ENCODE results near the gene LAMA2. TPM values are rescaled to one million over a fixed set of nuclear protein-coding genes. Genes with fewer than 3 reads are reported as not detected.

LAMA2 gene
- total RNA-seq, 5 donors from 2014 or later (not counting 1 experiment from before 2014, with no cell fraction given) = 0.30 to 0.62 (median 0.45) TPM

GRCh38 chr6:129175066-129175465 is 292.1 kb downstream of the LAMA2 start:
- H3K4me3 ChIP-seq (ENCODE audit: control insufficient read depth in 1 of 2, extremely low read depth in 1 of 2, low read length in 1 of 2) = no peak overlapping the region
- Mint-ChIP-seq H3K27ac (no peak overlapping the region), H3K4me1 (no peaks in the 10 kb centered on the region), H3K36me3 (no peaks in the 10 kb centered on the region), H3K9me3 (peaks cover 0 to 4% (median 0%) of the 10 kb centered on the region in 3 donors), H3K27me3 (peaks cover 10 to 25% of the 10 kb centered on the region in 2 donors), H3K4me3 (no peak overlapping the region)
- no peaks in the 10 kb centered on the region for H3K36me3 ChIP-seq (ENCODE audit: control insufficient read depth in 2 of 2, extremely low read depth in 1 of 2, insufficient read depth in 1 of 2, low read length in 1 of 2)
- no peaks in the 10 kb centered on the region for H3K27me3 ChIP-seq (replicated peaks in 1 of 2; ENCODE audit: control insufficient read depth in 2 of 2, extremely low read depth in 1 of 2, insufficient read depth in 2 of 2, low read length in 1 of 2)
- WGBS (ENCODE audit: insufficient coverage) = no CpG with 5 or more reads among the region's 1 CpG
- ChIA-PET CTCF (no interaction called here), POLR2A (interaction anchor here in 1 of 2 donors (1.2 kb wide), 1 partner anchor 35 kb away, joined by 3 read pairs; no protein-coding TSS in a partner anchor)
- no peaks in the 10 kb centered on the region for H3K9me3 ChIP-seq
- DNase-seq (no peak), ATAC-seq (replicated peaks in 1 of 4) (no peak)
- no peak overlapping the region for H3K27ac ChIP-seq (ENCODE audit: low read length)
- no peaks in the 10 kb centered on the region for H3K4me1 ChIP-seq (ENCODE audit: control insufficient read depth in 1 of 2, extremely low read depth in 1 of 2, insufficient read depth in 2 of 2, low read length in 2 of 2)

GRCh38 chr6:129177801-129178200 is 294.9 kb downstream of the LAMA2 start:
- H3K4me1 Mint-ChIP-seq = no peaks in the 10 kb centered on the region
- DNase-seq (no peak), ATAC-seq (replicated peaks in 1 of 4) (no peak)
- no peak overlapping the region for H3K4me3 Mint-ChIP-seq
- no peaks in the 10 kb centered on the region for H3K36me3 Mint-ChIP-seq
- no peak overlapping the region for H3K27ac Mint-ChIP-seq
- Histone ChIP-seq H3K4me3 (ENCODE audit: control insufficient read depth in 1 of 2, extremely low read depth in 1 of 2, low read length in 1 of 2) (no peak overlapping the region), H3K9me3 (no peaks in the 10 kb centered on the region), H3K4me1 (ENCODE audit: control insufficient read depth in 1 of 2, extremely low read depth in 1 of 2, insufficient read depth in 2 of 2, low read length in 2 of 2) (no peaks in the 10 kb centered on the region), H3K27ac (ENCODE audit: low read length) (no peak overlapping the region), H3K27me3 (replicated peaks in 1 of 2; ENCODE audit: control insufficient read depth in 2 of 2, extremely low read depth in 1 of 2, insufficient read depth in 2 of 2, low read length in 1 of 2) (no peaks in the 10 kb centered on the region), H3K36me3 (ENCODE audit: control insufficient read depth in 2 of 2, extremely low read depth in 1 of 2, insufficient read depth in 1 of 2, low read length in 1 of 2) (no peaks in the 10 kb centered on the region)
- H3K9me3 Mint-ChIP-seq = peaks cover 0 to 4% (median 0%) of the 10 kb centered on the region in 3 donors
- ChIA-PET POLR2A (no interaction called here), CTCF (no interaction called here)
- WGBS (ENCODE audit: insufficient coverage) = no CpG with 5 or more reads among the region's 4 CpGs
- peaks cover 10 to 24% of the 10 kb centered on the region in 2 donors for H3K27me3 Mint-ChIP-seq

GRCh38 chr6:129179283-129179682 is 296.3 kb downstream of the LAMA2 start:
- Histone ChIP-seq H3K27ac (ENCODE audit: low read length) (no peak overlapping the region), H3K9me3 (no peaks in the 10 kb centered on the region), H3K4me1 (ENCODE audit: control insufficient read depth in 1 of 2, extremely low read depth in 1 of 2, insufficient read depth in 2 of 2, low read length in 2 of 2) (no peaks in the 10 kb centered on the region), H3K4me3 (ENCODE audit: control insufficient read depth in 1 of 2, extremely low read depth in 1 of 2, low read length in 1 of 2) (no peak overlapping the region), H3K27me3 (replicated peaks in 1 of 2; ENCODE audit: control insufficient read depth in 2 of 2, extremely low read depth in 1 of 2, insufficient read depth in 2 of 2, low read length in 1 of 2) (no peaks in the 10 kb centered on the region), H3K36me3 (ENCODE audit: control insufficient read depth in 2 of 2, extremely low read depth in 1 of 2, insufficient read depth in 1 of 2, low read length in 1 of 2) (no peaks in the 10 kb centered on the region)
- Mint-ChIP-seq H3K36me3 (no peaks in the 10 kb centered on the region), H3K9me3 (no peaks in the 10 kb centered on the region), H3K27me3 (peaks cover 5 to 16% of the 10 kb centered on the region in 2 donors), H3K4me1 (no peaks in the 10 kb centered on the region), H3K4me3 (no peak overlapping the region), H3K27ac (no peak overlapping the region)
- CTCF ChIA-PET = no interaction called here
- DNase-seq = no peak
- no CpG with 5 or more reads among the region's 3 CpGs for WGBS (ENCODE audit: insufficient coverage)
- no peak for ATAC-seq (replicated peaks in 1 of 4)
- POLR2A ChIA-PET = no interaction called here

GRCh38 chr6:129181001-129181400 is 298.1 kb downstream of the LAMA2 start:
- no peak overlapping the region for H3K4me3 Mint-ChIP-seq

GRCh38 chr6:129183187-129183591 is 300.3 kb downstream of the LAMA2 start:
- Histone ChIP-seq H3K4me3 (ENCODE audit: control insufficient read depth in 1 of 2, extremely low read depth in 1 of 2, low read length in 1 of 2) (no peak overlapping the region), H3K9me3 (no peaks in the 10 kb centered on the region), H3K27me3 (replicated peaks in 1 of 2; ENCODE audit: control insufficient read depth in 2 of 2, extremely low read depth in 1 of 2, insufficient read depth in 2 of 2, low read length in 1 of 2) (no peaks in the 10 kb centered on the region), H3K27ac (ENCODE audit: low read length) (no peak overlapping the region), H3K4me1 (ENCODE audit: control insufficient read depth in 1 of 2, extremely low read depth in 1 of 2, insufficient read depth in 2 of 2, low read length in 2 of 2) (no peaks in the 10 kb centered on the region), H3K36me3 (ENCODE audit: control insufficient read depth in 2 of 2, extremely low read depth in 1 of 2, insufficient read depth in 1 of 2, low read length in 1 of 2) (no peaks in the 10 kb centered on the region)
- CTCF ChIA-PET = no interaction called here
- Mint-ChIP-seq H3K4me3 (no peak overlapping the region), H3K9me3 (no peaks in the 10 kb centered on the region), H3K27ac (no peak overlapping the region), H3K4me1 (no peaks in the 10 kb centered on the region), H3K27me3 (peaks cover 5 to 6% of the 10 kb centered on the region in 2 donors), H3K36me3 (no peaks in the 10 kb centered on the region)
- ATAC-seq (replicated peaks in 1 of 4) = no peak
- POLR2A ChIA-PET = interaction anchor here in 1 of 2 donors (0.7 kb wide), 1 partner anchor 104 kb away, joined by 3 read pairs; no protein-coding TSS in a partner anchor
- WGBS (ENCODE audit: insufficient coverage) = no CpG with 5 or more reads among the region's 1 CpG
- DNase-seq = no peak

More at GRCh38 chr6:129181001-129181400, 298.1 kb downstream of the LAMA2 start:
- Histone ChIP-seq H3K4me3 (ENCODE audit: control insufficient read depth in 1 of 2, extremely low read depth in 1 of 2, low read length in 1 of 2) (no peak overlapping the region), H3K27me3 (replicated peaks in 1 of 2; ENCODE audit: control insufficient read depth in 2 of 2, extremely low read depth in 1 of 2, insufficient read depth in 2 of 2, low read length in 1 of 2) (no peaks in the 10 kb centered on the region), H3K27ac (ENCODE audit: low read length) (no peak overlapping the region), H3K36me3 (ENCODE audit: control insufficient read depth in 2 of 2, extremely low read depth in 1 of 2, insufficient read depth in 1 of 2, low read length in 1 of 2) (no peaks in the 10 kb centered on the region), H3K4me1 (ENCODE audit: control insufficient read depth in 1 of 2, extremely low read depth in 1 of 2, insufficient read depth in 2 of 2, low read length in 2 of 2) (no peaks in the 10 kb centered on the region), H3K9me3 (no peaks in the 10 kb centered on the region)
- Mint-ChIP-seq H3K27ac (no peak overlapping the region), H3K36me3 (no peaks in the 10 kb centered on the region), H3K4me1 (no peaks in the 10 kb centered on the region), H3K27me3 (peaks cover 5 to 12% of the 10 kb centered on the region in 2 donors), H3K9me3 (no peaks in the 10 kb centered on the region)
- ATAC-seq (replicated peaks in 1 of 4) (no peak), DNase-seq (no peak)
- no CpG with 5 or more reads among the region's 2 CpGs for WGBS (ENCODE audit: insufficient coverage)
- ChIA-PET CTCF (no interaction called here), POLR2A (no interaction called here)

GRCh38 chr6:129183681-129184301 is 300.9 kb downstream of the LAMA2 start:
- Histone ChIP-seq H3K4me1 (ENCODE audit: control insufficient read depth in 1 of 2, extremely low read depth in 1 of 2, insufficient read depth in 2 of 2, low read length in 2 of 2) (no peaks in the 10 kb centered on the region), H3K27me3 (replicated peaks in 1 of 2; ENCODE audit: control insufficient read depth in 2 of 2, extremely low read depth in 1 of 2, insufficient read depth in 2 of 2, low read length in 1 of 2) (no peaks in the 10 kb centered on the region), H3K4me3 (ENCODE audit: control insufficient read depth in 1 of 2, extremely low read depth in 1 of 2, low read length in 1 of 2) (no peak overlapping the region), H3K36me3 (ENCODE audit: control insufficient read depth in 2 of 2, extremely low read depth in 1 of 2, insufficient read depth in 1 of 2, low read length in 1 of 2) (no peaks in the 10 kb centered on the region), H3K9me3 (no peaks in the 10 kb centered on the region), H3K27ac (ENCODE audit: low read length) (no peak overlapping the region)
- no peak overlapping the region for H3K27ac Mint-ChIP-seq
- DNase-seq = no peak
- no peak for ATAC-seq (replicated peaks in 1 of 4)
- H3K36me3 Mint-ChIP-seq = no peaks in the 10 kb centered on the region
- H3K4me1 Mint-ChIP-seq = no peaks in the 10 kb centered on the region
- H3K9me3 Mint-ChIP-seq = no peaks in the 10 kb centered on the region
- H3K27me3 Mint-ChIP-seq = peaks cover 4 to 5% of the 10 kb centered on the region in 2 donors
- WGBS (ENCODE audit: insufficient coverage) = no CpG with 5 or more reads among the region's 3 CpGs
- ChIA-PET POLR2A (no interaction called here), CTCF (no interaction called here)
- H3K4me3 Mint-ChIP-seq = no peak overlapping the region

Data from T-cell (primary cell).